Measurements from ENCODE around the gene IGF1. TPM values are rescaled to one million over a fixed set of nuclear protein-coding genes. Genes with fewer than 3 reads are reported as not detected.
A peak's percentile ranks its signal among the peaks of the same experiment; 100 is the strongest.

IGF1 gene
- total RNA-seq, 4 donors from 2014 or later, result 8.3 to 22.7 (median 17.9) TPM

- no peak for ATAC-seq
- Histone ChIP-seq H3K27me3 (no peaks in the 10 kb centered on the region), H3K4me3 (no peak overlapping the region), H3K9me3 (no peaks in the 10 kb centered on the region), H3K27ac (no peak overlapping the region), H3K36me3 (no peaks in the 10 kb centered on the region), H3K4me1 (peaks cover 3 to 16% of the 10 kb centered on the region in 2 donors)
- no peak for DNase-seq
- TF ChIP-seq POLR2A (IDR thresholded peaks at IDR 0.05) (no peak), CTCF (IDR thresholded peaks at IDR 0.05 in 4 of 5, conservative IDR thresholded peaks at IDR 0.05 in 1 of 5) (no peak)
- intact Hi-C loops (cut with DNase I; ENCODE audit: low total_unique reads) (no loop called here), in situ Hi-C loops (cut with MboI; ENCODE audit: low sequenced_read_pairs in 4 of 4) (no loop called here)
Observed at GRCh38 chr12:102461501-102461900, 18.9 kb downstream of the IGF1 start.

- no peak for ATAC-seq
- no peak overlapping the region for H3K4me3 ChIP-seq
- H3K36me3 ChIP-seq, result no peaks in the 10 kb centered on the region
- TF ChIP-seq CTCF (IDR thresholded peaks at IDR 0.05 in 4 of 5, conservative IDR thresholded peaks at IDR 0.05 in 1 of 5) (no peak), POLR2A (IDR thresholded peaks at IDR 0.05) (no peak)
- intact Hi-C loops (cut with DNase I; ENCODE audit: low total_unique reads) (no loop called here), in situ Hi-C loops (cut with MboI; ENCODE audit: low sequenced_read_pairs in 4 of 4) (no loop called here)
- no peak for DNase-seq
- peaks cover 22 to 24% of the 10 kb centered on the region in 2 donors for H3K4me1 ChIP-seq
- no peak overlapping the region for H3K27ac ChIP-seq
- no peaks in the 10 kb centered on the region for H3K9me3 ChIP-seq
- no peaks in the 10 kb centered on the region for H3K27me3 ChIP-seq
Observed at GRCh38 chr12:102459314-102459713, 21.0 kb downstream of the IGF1 start.

- peak; percentile 37 to 59 for DNase-seq
- Histone ChIP-seq H3K36me3 (no peaks in the 10 kb centered on the region), H3K9me3 (no peaks in the 10 kb centered on the region), H3K27me3 (no peaks in the 10 kb centered on the region), H3K27ac (peak overlapping the region; percentile 35 to 49 (median 45)), H3K4me1 (peaks cover 17 to 22% of the 10 kb centered on the region in 2 donors), H3K4me3 (no peak overlapping the region)
- peak; percentile 82 to 91 for ATAC-seq
- TF ChIP-seq CTCF (IDR thresholded peaks at IDR 0.05 in 4 of 5, conservative IDR thresholded peaks at IDR 0.05 in 1 of 5) (no peak), POLR2A (IDR thresholded peaks at IDR 0.05) (no peak)
- in situ Hi-C loops (cut with MboI; ENCODE audit: low sequenced_read_pairs in 4 of 4) (no loop called here), intact Hi-C loops (cut with DNase I; ENCODE audit: low total_unique reads) (no loop called here)
Observed at GRCh38 chr12:102454808-102455760, 25.3 kb downstream of the IGF1 start.

- intact Hi-C loops (cut with DNase I; ENCODE audit: low total_unique reads), result no loop called here
Observed at GRCh38 chr12:102454330-102454729, 26.0 kb downstream of the IGF1 start.

More at GRCh38 chr12:102454330-102454729, 26.0 kb downstream of the IGF1 start:
- Histone ChIP-seq H3K27me3 (no peaks in the 10 kb centered on the region), H3K36me3 (no peaks in the 10 kb centered on the region), H3K4me3 (no peak overlapping the region), H3K9me3 (no peaks in the 10 kb centered on the region), H3K4me1 (peaks cover 17 to 22% of the 10 kb centered on the region in 2 donors), H3K27ac (peak overlapping the region in 3 of 4 donors; percentile 35 to 41 (median 40))
- in situ Hi-C loops (cut with MboI; ENCODE audit: low sequenced_read_pairs in 4 of 4), result no loop called here
- DNase-seq, result no peak
- no peak for TF ChIP-seq POLR2A (IDR thresholded peaks at IDR 0.05)
- TF ChIP-seq CTCF (IDR thresholded peaks at IDR 0.05 in 4 of 5, conservative IDR thresholded peaks at IDR 0.05 in 1 of 5), result no peak
- ATAC-seq, result no peak
